DMS79 treated with DMSO at 0.1 percent for 48 hours (cell line): Measurements from ENCODE around the gene PRKCQ.
"Not testable (repeated sequence)": the region's sequence is repeated elsewhere in the genome, so short reads cannot be mapped to it uniquely, and the experiment has no call there.

ENCODE experiments used
- DNase-seq: peaks from one replicate; lab custom pipeline; 2025; lab: John Stamatoyannopoulos, UW

The PRKCQ gene

GRCh38 chr10:6455592-6455991 is 124.5 kb downstream of the PRKCQ start:
- no peak for DNase-seq

- DNase-seq, result no peak
Measured at GRCh38 chr10:6446711-6447110, 133.4 kb downstream of the PRKCQ start.

GRCh38 chr10:6445671-6446316 is 134.3 kb downstream of the PRKCQ start:
- no peak for DNase-seq

- not testable (repeated sequence) for DNase-seq
Measured at GRCh38 chr10:6439875-6440274, 140.2 kb downstream of the PRKCQ start.

GRCh38 chr10:6431861-6432260 is 148.2 kb downstream of the PRKCQ start:
- DNase-seq, result no peak

GRCh38 chr10:6431186-6431585 is 148.9 kb downstream of the PRKCQ start:
- no peak for DNase-seq

GRCh38 chr10:6430423-6430980 is 149.6 kb downstream of the PRKCQ start:
- no peak for DNase-seq

- no peak for DNase-seq
Measured at GRCh38 chr10:6427357-6427959, 152.6 kb downstream of the PRKCQ start.

- DNase-seq, result no peak
Measured at GRCh38 chr10:6426317-6426716, 153.8 kb downstream of the PRKCQ start.

GRCh38 chr10:6423413-6424170 is 156.5 kb downstream of the PRKCQ start:
- DNase-seq, result no peak

GRCh38 chr10:6423004-6423403 is 157.1 kb downstream of the PRKCQ start:
- no peak for DNase-seq

GRCh38 chr10:6418613-6419216 is 161.4 kb downstream of the PRKCQ start:
- no peak for DNase-seq

GRCh38 chr10:6418167-6418566 is 161.9 kb downstream of the PRKCQ start:
- DNase-seq, result no peak

- DNase-seq, result no peak
Measured at GRCh38 chr10:6416892-6417512, 163.1 kb downstream of the PRKCQ start.

GRCh38 chr10:6411436-6411835 is 168.6 kb downstream of the PRKCQ start:
- no peak for DNase-seq

- no peak for DNase-seq
Measured at GRCh38 chr10:6410830-6411229, 169.2 kb downstream of the PRKCQ start.

- no peak for DNase-seq
Measured at GRCh38 chr10:6409971-6410643, 170.0 kb downstream of the PRKCQ start.

- no peak for DNase-seq
Measured at GRCh38 chr10:6408799-6409198, 171.3 kb downstream of the PRKCQ start.

- no peak for DNase-seq
Measured at GRCh38 chr10:6407034-6407721, 172.9 kb downstream of the PRKCQ start.

- DNase-seq, result no peak
Measured at GRCh38 chr10:6406220-6407033, 173.6 kb downstream of the PRKCQ start.
